Neutrophil (primary cell): Measurements from ENCODE around the gene PTPRG.

Experiments
- H3K27ac ChIP-seq: fragments of 200-600 bp; sonication (generic); 2 replicates; pipeline ENCODE4 v1.5.1; 2016; ENCODE audit warnings: mild to moderate bottlenecking, moderate library complexity
- H3K27me3 ChIP-seq: fragments of 200-600 bp; sonication (generic); 2 replicates; pipeline ENCODE4 v1.6.0; 2016; ENCODE audit warnings: mild to moderate bottlenecking
- H3K36me3 ChIP-seq: fragments of 200-600 bp; sonication (generic); 2 replicates; pipeline ENCODE4 v1.5.1; 2017
- H3K4me1 ChIP-seq, 2 experiments: fragments of 200-600 bp in 1 of 2; sonication (generic) in 1 of 2; 1 replicate in 1 of 2; 2 replicates in 1 of 2; pipeline versions ENCODE4 v1.5.1 to v1.6.1; 2013 to 2016; ENCODE audit warnings: low read depth in 1 of 2, low read length in 1 of 2, mild to moderate bottlenecking in 1 of 2, moderate library complexity in 1 of 2; ENCODE audit not compliant: control insufficient read depth in 1 of 2, insufficient read depth in 1 of 2
- H3K4me3 ChIP-seq, 2 experiments: fragments of 200-600 bp in 1 of 2; sonication (generic) in 1 of 2; 1 replicate in 1 of 2; 2 replicates in 1 of 2; pipeline ENCODE4 v1.5.1; 2013 to 2016; ENCODE audit warnings: low read depth in 1 of 2, low read length in 1 of 2, mild to moderate bottlenecking in 1 of 2, moderate library complexity in 1 of 2
- H3K9me3 ChIP-seq: fragments of 200-600 bp; sonication (generic); 2 replicates; pipeline ENCODE4 v1.5.1; 2016
- TF ChIP-seq, protein P1 (sequence below): fragments of 200-600 bp; sonication (generic); IDR thresholded peaks from 2 replicates; pipeline ENCODE4 v1.5.1; 2016; ENCODE audit warnings: antibody characterized with exemption

The PTPRG gene

DNA sequence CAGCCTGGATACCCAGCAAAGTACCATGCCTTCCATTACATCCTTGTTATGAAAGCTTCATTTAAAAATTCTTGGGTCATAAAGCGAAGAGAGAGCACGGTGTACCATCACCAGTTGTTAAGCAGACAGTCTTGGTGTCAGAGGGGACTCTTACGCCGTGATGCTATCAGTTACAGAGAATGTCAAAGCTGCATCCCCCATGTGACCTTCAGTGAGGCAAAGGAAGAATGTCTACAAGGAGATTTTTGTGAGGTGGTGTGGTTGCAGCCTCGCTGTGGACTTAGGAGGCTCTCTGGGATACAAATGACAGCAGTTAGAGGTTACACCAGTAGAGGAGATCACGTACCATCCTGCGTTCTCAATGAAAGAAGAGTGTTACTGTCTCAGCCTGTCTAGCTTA, 533.7 kb downstream of the PTPRG start:
- Histone ChIP-seq H3K9me3 (no peaks in the 10 kb centered on the region), H3K4me1 (no peaks in the 10 kb centered on the region), H3K36me3 (no peaks in the 10 kb centered on the region), H3K27ac (no peak overlapping the region), H3K27me3 (no peaks in the 10 kb centered on the region), H3K4me3 (no peak overlapping the region)
- TF ChIP-seq, protein P1, sequence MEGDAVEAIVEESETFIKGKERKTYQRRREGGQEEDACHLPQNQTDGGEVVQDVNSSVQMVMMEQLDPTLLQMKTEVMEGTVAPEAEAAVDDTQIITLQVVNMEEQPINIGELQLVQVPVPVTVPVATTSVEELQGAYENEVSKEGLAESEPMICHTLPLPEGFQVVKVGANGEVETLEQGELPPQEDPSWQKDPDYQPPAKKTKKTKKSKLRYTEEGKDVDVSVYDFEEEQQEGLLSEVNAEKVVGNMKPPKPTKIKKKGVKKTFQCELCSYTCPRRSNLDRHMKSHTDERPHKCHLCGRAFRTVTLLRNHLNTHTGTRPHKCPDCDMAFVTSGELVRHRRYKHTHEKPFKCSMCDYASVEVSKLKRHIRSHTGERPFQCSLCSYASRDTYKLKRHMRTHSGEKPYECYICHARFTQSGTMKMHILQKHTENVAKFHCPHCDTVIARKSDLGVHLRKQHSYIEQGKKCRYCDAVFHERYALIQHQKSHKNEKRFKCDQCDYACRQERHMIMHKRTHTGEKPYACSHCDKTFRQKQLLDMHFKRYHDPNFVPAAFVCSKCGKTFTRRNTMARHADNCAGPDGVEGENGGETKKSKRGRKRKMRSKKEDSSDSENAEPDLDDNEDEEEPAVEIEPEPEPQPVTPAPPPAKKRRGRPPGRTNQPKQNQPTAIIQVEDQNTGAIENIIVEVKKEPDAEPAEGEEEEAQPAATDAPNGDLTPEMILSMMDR: no peak

DNA sequence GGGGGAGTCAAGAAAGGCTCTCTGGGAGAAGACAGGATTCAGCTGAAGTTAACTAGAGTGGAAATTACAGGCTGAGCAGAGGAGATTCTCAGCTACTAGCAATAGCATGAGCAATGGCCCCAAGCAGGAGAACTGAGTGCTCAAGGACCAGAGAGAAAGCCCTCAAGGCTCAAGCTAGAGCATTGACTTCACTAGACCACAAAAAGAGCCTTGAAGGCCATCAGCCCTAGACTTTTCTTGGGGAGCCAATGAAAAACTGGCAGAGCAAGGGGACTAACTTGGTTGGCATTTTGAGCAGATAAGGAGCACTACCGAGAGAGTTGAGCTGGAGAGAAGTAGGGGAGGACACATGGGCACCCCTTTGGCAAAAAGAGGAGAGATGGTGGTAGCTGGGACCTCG, 534.4 kb downstream of the PTPRG start:
- Histone ChIP-seq H3K4me3 (no peak overlapping the region), H3K9me3 (no peaks in the 10 kb centered on the region), H3K27me3 (no peaks in the 10 kb centered on the region), H3K36me3 (no peaks in the 10 kb centered on the region), H3K4me1 (no peaks in the 10 kb centered on the region), H3K27ac (no peak overlapping the region)
- TF ChIP-seq, protein P1: no peak

DNA sequence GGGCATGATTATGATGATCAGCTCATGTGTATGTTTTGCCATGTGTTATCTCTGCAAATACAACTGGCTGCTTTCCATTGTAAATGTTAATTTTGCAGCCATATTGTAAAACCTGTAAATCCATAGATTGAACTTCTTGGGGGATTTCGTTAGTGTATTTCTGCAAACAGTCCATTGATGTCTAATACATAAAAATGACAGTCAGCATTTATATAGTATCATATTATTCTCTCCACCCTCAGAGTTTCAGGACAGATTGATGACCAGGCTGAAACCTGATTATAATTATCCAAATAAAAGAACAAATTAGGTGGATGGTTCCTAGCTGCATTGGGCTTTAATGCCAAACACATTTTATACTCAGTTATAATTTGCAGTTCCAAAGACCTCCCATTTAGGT, 535.1 kb downstream of the PTPRG start:
- H3K4me3 ChIP-seq: no peak overlapping the region
- H3K4me1 ChIP-seq: no peaks in the 10 kb centered on the region
- H3K9me3 ChIP-seq: no peaks in the 10 kb centered on the region
- no peaks in the 10 kb centered on the region for H3K27me3 ChIP-seq
- no peaks in the 10 kb centered on the region for H3K36me3 ChIP-seq
- no peak overlapping the region for H3K27ac ChIP-seq
- TF ChIP-seq, protein P1: no peak

DNA sequence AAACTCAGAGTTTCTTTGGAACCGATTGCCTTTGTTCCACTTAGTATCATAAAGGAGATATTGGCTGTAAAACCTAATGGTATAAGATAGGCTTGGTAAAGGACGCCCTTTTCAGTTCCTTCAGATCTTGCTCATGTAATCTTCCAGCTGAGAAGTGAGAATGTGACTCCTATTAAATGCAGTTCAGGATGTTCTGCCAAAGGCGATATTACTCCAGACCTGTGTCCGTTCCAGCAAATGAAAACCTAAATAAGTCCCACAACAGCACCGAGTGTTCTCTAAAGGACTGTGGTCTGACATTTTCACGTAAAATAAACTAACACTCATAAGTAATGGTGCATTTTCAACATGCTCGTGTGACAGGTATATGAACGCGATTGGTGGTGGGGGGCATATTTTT, 535.8 kb downstream of the PTPRG start:
- no peak overlapping the region for H3K27ac ChIP-seq
- TF ChIP-seq, protein P1: no peak
- H3K4me3 ChIP-seq: no peak overlapping the region

DNA sequence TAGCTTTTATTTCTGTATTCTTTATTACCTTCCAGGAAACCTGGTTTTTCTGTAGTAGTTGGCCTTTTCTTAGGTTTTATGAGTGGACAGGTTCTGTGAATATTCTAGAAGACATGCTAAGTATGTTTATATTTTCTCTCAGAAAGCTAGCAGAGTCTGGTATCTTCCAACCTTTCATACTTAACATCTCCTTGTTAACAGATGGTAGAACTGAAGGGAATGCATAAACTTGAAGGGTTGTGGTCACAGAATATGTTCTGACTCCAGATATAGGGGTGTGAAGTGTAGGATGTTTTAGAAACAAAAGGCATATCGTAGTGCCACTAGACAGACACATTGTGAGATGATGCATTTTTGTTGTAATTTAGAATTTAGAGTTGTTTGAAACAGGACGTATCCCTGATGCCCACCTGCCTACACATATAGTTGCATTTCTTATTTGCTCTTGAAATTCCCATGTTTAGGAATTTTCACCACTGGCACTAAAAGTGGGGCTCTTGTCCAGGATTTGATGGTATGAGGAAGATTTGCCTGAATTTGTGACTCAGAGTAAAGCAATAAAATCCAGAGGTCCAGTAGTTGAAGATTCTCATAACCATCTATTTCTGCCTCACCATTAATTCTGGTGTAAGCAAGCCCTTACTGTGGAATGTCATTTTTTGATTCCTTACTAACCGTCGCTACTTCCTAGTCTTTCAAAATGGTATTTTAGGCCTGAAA, 537.4 kb downstream of the PTPRG start:
- no peaks in the 10 kb centered on the region for H3K27me3 ChIP-seq
- H3K4me1 ChIP-seq: no peaks in the 10 kb centered on the region
- H3K9me3 ChIP-seq: no peaks in the 10 kb centered on the region
- H3K27ac ChIP-seq: no peak overlapping the region
- H3K36me3 ChIP-seq: no peaks in the 10 kb centered on the region
- no peak overlapping the region for H3K4me3 ChIP-seq
- TF ChIP-seq, protein P1: no peak

More for the DNA sequence above, 535.8 kb downstream of the PTPRG start:
- H3K36me3 ChIP-seq: no peaks in the 10 kb centered on the region
- H3K9me3 ChIP-seq: no peaks in the 10 kb centered on the region
- H3K27me3 ChIP-seq: no peaks in the 10 kb centered on the region
- H3K4me1 ChIP-seq: no peaks in the 10 kb centered on the region
